Measurements from ENCODE around the gene BPIFA1.

GRCh38 chr20:33239979-33240736, 4.4 kb downstream of the BPIFA1 start:
- TF ChIP-seq CTCF (IDR thresholded peaks at IDR 0.05; ENCODE audit: poor library complexity, severe bottlenecking) (no peak), EP300 (conservative IDR thresholded peaks at IDR 0.05; ENCODE audit: poor library complexity, severe bottlenecking) (no peak)

Data from neural cell (in vitro differentiated cells).